Astrocyte (in vitro differentiated cells and primary cell): Measurements from ENCODE around the gene OLFML3. TPM values are rescaled to one million over a fixed set of nuclear protein-coding genes. Genes with fewer than 3 reads are reported as not detected.

Experiments
- DNase-seq: peaks from one replicate; pipeline ENCODE4 v3.0.0-alpha.2; 2010; ENCODE audit warnings: low read depth
- FAIRE-seq: peaks from 2 replicates; lab custom pipeline; 2011; peaks lifted over from hg19 to GRCh38; lab: Jason Lieb, UNC
- H2AFZ ChIP-seq: 2 replicates; pipeline ENCODE4 v1.6.0; 2012; ENCODE audit warnings: low read depth, low read length, inconsistent platforms
- H3K27ac ChIP-seq: 2 replicates; pipeline ENCODE4 v1.5.1; 2011; ENCODE audit warnings: low read depth, low read length, inconsistent platforms
- H3K27me3 ChIP-seq: 2 replicates; pipeline ENCODE4 v1.6.0; 2011; ENCODE audit warnings: low read length, inconsistent platforms; ENCODE audit not compliant: insufficient read depth
- H3K36me3 ChIP-seq: 2 replicates; pipeline ENCODE4 v1.5.1; 2011; ENCODE audit warnings: low read length, inconsistent platforms; ENCODE audit not compliant: insufficient read depth
- H3K4me1 ChIP-seq: 2 replicates; pipeline ENCODE4 v1.5.1; 2011; ENCODE audit warnings: low read length, inconsistent platforms; ENCODE audit not compliant: insufficient read depth
- H3K4me2 ChIP-seq: 2 replicates; pipeline ENCODE4 v1.6.0; 2012; ENCODE audit warnings: low read length, inconsistent platforms
- H3K4me3 ChIP-seq: 2 replicates; pipeline ENCODE4 v1.5.1; 2011; ENCODE audit warnings: low read depth, mild to moderate bottlenecking, low read length, inconsistent platforms; ENCODE audit not compliant: insufficient read depth
- H3K79me2 ChIP-seq: 2 replicates; pipeline ENCODE4 v1.6.0; 2012; ENCODE audit warnings: mild to moderate bottlenecking, low read length, inconsistent platforms; ENCODE audit not compliant: insufficient read depth
- H3K9ac ChIP-seq: 2 replicates; pipeline ENCODE4 v1.6.0; 2012; ENCODE audit warnings: mild to moderate bottlenecking, low read length, inconsistent platforms
- H3K9me3 ChIP-seq: 2 replicates; pipeline ENCODE4 v1.5.1; 2012; ENCODE audit warnings: low read depth, mild to moderate bottlenecking, low read length, inconsistent platforms; ENCODE audit not compliant: insufficient read depth
- H4K20me1 ChIP-seq: 2 replicates; pipeline ENCODE4 v1.6.0; 2012; ENCODE audit warnings: low read length, inconsistent platforms; ENCODE audit not compliant: insufficient read depth
- H3K27ac Mint-ChIP-seq: one replicate; pipeline ENCODE4 v1.8.0; 2021; ENCODE audit warnings: mild to moderate bottlenecking, mixed read lengths; ENCODE audit not compliant: unreplicated experiment
- H3K27me3 Mint-ChIP-seq: one replicate; pipeline ENCODE4 v1.8.0; 2021; ENCODE audit warnings: low read depth, mixed read lengths; ENCODE audit not compliant: unreplicated experiment
- H3K36me3 Mint-ChIP-seq: one replicate; pipeline ENCODE4 v1.8.0; 2021; ENCODE audit warnings: low read depth, mixed read lengths; ENCODE audit not compliant: unreplicated experiment
- H3K4me1 Mint-ChIP-seq: one replicate; pipeline ENCODE4 v1.8.0; 2021; ENCODE audit warnings: low read depth, mixed read lengths; ENCODE audit not compliant: unreplicated experiment
- H3K4me3 Mint-ChIP-seq: one replicate; pipeline ENCODE4 v1.8.0; 2021; ENCODE audit warnings: mild to moderate bottlenecking, moderate library complexity, mixed read lengths; ENCODE audit not compliant: unreplicated experiment
- H3K9me3 Mint-ChIP-seq: one replicate; pipeline ENCODE4 v1.8.0; 2021; ENCODE audit warnings: mild to moderate bottlenecking, mixed read lengths; ENCODE audit not compliant: unreplicated experiment
- CTCF ChIP-seq: IDR thresholded peaks from 2 replicates; pipeline ENCODE4 v1.5.1; 2011; ENCODE audit warnings: low read depth, mild to moderate bottlenecking, inconsistent platforms, low read length, moderate library complexity; ENCODE audit not compliant: insufficient read depth
- EZH2 ChIP-seq: IDR thresholded peaks from 2 replicates; pipeline ENCODE4 v1.6.1; 2012; ENCODE audit warnings: mild to moderate bottlenecking, low read length, inconsistent platforms; ENCODE audit not compliant: insufficient read depth
- total RNA-seq: library from RNA; stranded (reverse); gene quantifications from 2 replicates; pipeline ENCODE4 v1.2.1, GENCODE V29; 2021

The OLFML3 gene
- total RNA-seq, 1 donor from 2014 or later: 26.7 TPM

- Histone ChIP-seq H3K4me2 (no peak overlapping the region), H4K20me1 (peaks cover 90% of the 10 kb centered on the region), H2AFZ (no peak overlapping the region), H3K79me2 (peaks cover 93% of the 10 kb centered on the region), H3K4me1 (peaks cover under 1% of the 10 kb centered on the region), H3K9ac (no peak overlapping the region), H3K4me3 (no peak overlapping the region), H3K36me3 (peaks cover 11% of the 10 kb centered on the region), H3K27me3 (no peaks in the 10 kb centered on the region), H3K9me3 (no peaks in the 10 kb centered on the region), H3K27ac (no peak overlapping the region)
- H3K9me3 Mint-ChIP-seq: no peaks in the 10 kb centered on the region
- H3K4me1 Mint-ChIP-seq: peaks cover 11% of the 10 kb centered on the region
- H3K27ac Mint-ChIP-seq: no peak overlapping the region
- H3K36me3 Mint-ChIP-seq: peaks cover 11% of the 10 kb centered on the region
- H3K27me3 Mint-ChIP-seq: no peaks in the 10 kb centered on the region
- H3K4me3 Mint-ChIP-seq: no peak overlapping the region
- TF ChIP-seq EZH2 (no peak), CTCF (no peak)
- DNase-seq (no peak), FAIRE-seq (no peak)
Observed at GRCh38 chr1:113937146-113937545, 42.1 kb upstream of the OLFML3 start.

GRCh38 chr1:113938192-113938591 is 41.1 kb upstream of the OLFML3 start:
- FAIRE-seq: no peak
- Histone ChIP-seq H3K9me3 (no peaks in the 10 kb centered on the region), H3K27ac (no peak overlapping the region), H3K79me2 (peaks cover 89% of the 10 kb centered on the region), H3K27me3 (no peaks in the 10 kb centered on the region), H3K36me3 (peaks cover 11% of the 10 kb centered on the region), H2AFZ (no peak overlapping the region), H3K4me3 (no peak overlapping the region), H3K4me1 (no peaks in the 10 kb centered on the region), H3K9ac (no peak overlapping the region), H3K4me2 (no peak overlapping the region), H4K20me1 (peaks cover 83% of the 10 kb centered on the region)
- Mint-ChIP-seq H3K4me1 (peaks cover 8% of the 10 kb centered on the region), H3K4me3 (no peak overlapping the region), H3K27me3 (no peaks in the 10 kb centered on the region), H3K9me3 (peaks cover under 1% of the 10 kb centered on the region), H3K27ac (no peak overlapping the region), H3K36me3 (peaks cover 11% of the 10 kb centered on the region)
- no peak for DNase-seq
- TF ChIP-seq EZH2 (no peak), CTCF (no peak)

- H3K27me3 ChIP-seq: no peaks in the 10 kb centered on the region
- H3K4me1 Mint-ChIP-seq: peaks cover 4% of the 10 kb centered on the region
Observed at GRCh38 chr1:113940365-113941244, 38.7 kb upstream of the OLFML3 start.

More at GRCh38 chr1:113940365-113941244, 38.7 kb upstream of the OLFML3 start:
- no peak overlapping the region for H2AFZ ChIP-seq
- H3K4me2 ChIP-seq: no peak overlapping the region
- DNase-seq (no peak), FAIRE-seq (no peak)
- no peak overlapping the region for H3K4me3 ChIP-seq
- H3K4me3 Mint-ChIP-seq: no peak overlapping the region
- no peak overlapping the region for H3K9ac ChIP-seq
- H3K4me1 ChIP-seq: no peaks in the 10 kb centered on the region
- H3K36me3 Mint-ChIP-seq: peaks cover 14% of the 10 kb centered on the region
- no peaks in the 10 kb centered on the region for H3K9me3 ChIP-seq
- H3K9me3 Mint-ChIP-seq: peaks cover 3% of the 10 kb centered on the region
- H3K27ac Mint-ChIP-seq: no peak overlapping the region
- H3K27ac ChIP-seq: no peak overlapping the region
- no peak for TF ChIP-seq CTCF
- no peak for TF ChIP-seq EZH2
- H3K27me3 Mint-ChIP-seq: no peaks in the 10 kb centered on the region
- peaks cover 70% of the 10 kb centered on the region for H4K20me1 ChIP-seq
- H3K79me2 ChIP-seq: peaks cover 85% of the 10 kb centered on the region
- peaks cover 11% of the 10 kb centered on the region for H3K36me3 ChIP-seq
